ENCODE measurements around the gene B4GALT6. TPM values are rescaled to one million over a fixed set of nuclear protein-coding genes. Genes with fewer than 3 reads are reported as not detected.

The B4GALT6 gene
- total RNA-seq, 3 donors from 2014 or later (not counting 1 experiment from before 2014, with no cell fraction given) = 18.6 to 33.0 (median 20.6) TPM

GRCh38 chr18:31609886-31610285 is 74.5 kb downstream of the B4GALT6 start:
- ATAC-seq (no peak), DNase-seq (no peak)
- 84% methylated on average over 2 of the region's 2 CpGs for WGBS (ENCODE audit: insufficient coverage)
- no peaks in the 10 kb centered on the region for H3K36me3 ChIP-seq (ENCODE audit: control insufficient read depth, insufficient read depth, low read length)
- no peak overlapping the region for H3K27ac ChIP-seq (ENCODE audit: low read length)
- Mint-ChIP-seq H3K4me3 (no peak overlapping the region), H3K36me3 (no peaks in the 10 kb centered on the region), H3K4me1 (peaks cover 8 to 13% of the 10 kb centered on the region in 2 donors), H3K27me3 (ENCODE audit: low read depth in 2 of 2) (peaks cover 0 to 8% of the 10 kb centered on the region in 2 donors), H3K27ac (peak overlapping the region in 1 of 2 donors; percentile 3), H3K9me3 (no peaks in the 10 kb centered on the region)
- no peak overlapping the region for H3K4me3 ChIP-seq (ENCODE audit: low read length)
- TF ChIP-seq, protein P1, sequence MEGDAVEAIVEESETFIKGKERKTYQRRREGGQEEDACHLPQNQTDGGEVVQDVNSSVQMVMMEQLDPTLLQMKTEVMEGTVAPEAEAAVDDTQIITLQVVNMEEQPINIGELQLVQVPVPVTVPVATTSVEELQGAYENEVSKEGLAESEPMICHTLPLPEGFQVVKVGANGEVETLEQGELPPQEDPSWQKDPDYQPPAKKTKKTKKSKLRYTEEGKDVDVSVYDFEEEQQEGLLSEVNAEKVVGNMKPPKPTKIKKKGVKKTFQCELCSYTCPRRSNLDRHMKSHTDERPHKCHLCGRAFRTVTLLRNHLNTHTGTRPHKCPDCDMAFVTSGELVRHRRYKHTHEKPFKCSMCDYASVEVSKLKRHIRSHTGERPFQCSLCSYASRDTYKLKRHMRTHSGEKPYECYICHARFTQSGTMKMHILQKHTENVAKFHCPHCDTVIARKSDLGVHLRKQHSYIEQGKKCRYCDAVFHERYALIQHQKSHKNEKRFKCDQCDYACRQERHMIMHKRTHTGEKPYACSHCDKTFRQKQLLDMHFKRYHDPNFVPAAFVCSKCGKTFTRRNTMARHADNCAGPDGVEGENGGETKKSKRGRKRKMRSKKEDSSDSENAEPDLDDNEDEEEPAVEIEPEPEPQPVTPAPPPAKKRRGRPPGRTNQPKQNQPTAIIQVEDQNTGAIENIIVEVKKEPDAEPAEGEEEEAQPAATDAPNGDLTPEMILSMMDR (IDR thresholded peaks at IDR 0.05) = no peak
- no peaks in the 10 kb centered on the region for H3K27me3 ChIP-seq (ENCODE audit: control insufficient read depth, insufficient read depth, low read length)
- H3K9me3 ChIP-seq (ENCODE audit: control insufficient read depth, insufficient read depth, low read length) = no peaks in the 10 kb centered on the region
- no peaks in the 10 kb centered on the region for H3K4me1 ChIP-seq (ENCODE audit: control insufficient read depth, insufficient read depth, low read length)
- intact Hi-C loops (cut with micrococcal nuclease) = loop anchor here (2.0 kb wide), 1 partner anchor 113 kb away; no protein-coding TSS in a partner anchor

- Mint-ChIP-seq H3K36me3 (no peaks in the 10 kb centered on the region), H3K4me3 (no peak overlapping the region), H3K4me1 (peaks cover 12 to 19% of the 10 kb centered on the region in 2 donors), H3K27me3 (ENCODE audit: low read depth in 2 of 2) (peaks cover 0 to 5% of the 10 kb centered on the region in 2 donors), H3K27ac (no peak overlapping the region), H3K9me3 (no peaks in the 10 kb centered on the region)
- TF ChIP-seq, protein P1 (IDR thresholded peaks at IDR 0.05) = no peak
- no peak for DNase-seq
- no peaks in the 10 kb centered on the region for H3K27me3 ChIP-seq (ENCODE audit: control insufficient read depth, insufficient read depth, low read length)
- no peak overlapping the region for H3K27ac ChIP-seq (ENCODE audit: low read length)
- no peaks in the 10 kb centered on the region for H3K36me3 ChIP-seq (ENCODE audit: control insufficient read depth, insufficient read depth, low read length)
- H3K4me3 ChIP-seq (ENCODE audit: low read length) = no peak overlapping the region
- intact Hi-C loops (cut with micrococcal nuclease) = no loop called here
- WGBS (ENCODE audit: insufficient coverage) = 94% methylated on average over 4 of the region's 5 CpGs
- no peak for ATAC-seq
- H3K4me1 ChIP-seq (ENCODE audit: control insufficient read depth, insufficient read depth, low read length) = no peaks in the 10 kb centered on the region
- H3K9me3 ChIP-seq (ENCODE audit: control insufficient read depth, insufficient read depth, low read length) = no peaks in the 10 kb centered on the region
Measured at GRCh38 chr18:31607384-31607783, 77.0 kb downstream of the B4GALT6 start.

GRCh38 chr18:31606265-31606664 is 78.1 kb downstream of the B4GALT6 start:
- Histone ChIP-seq H3K27me3 (ENCODE audit: control insufficient read depth, insufficient read depth, low read length) (no peaks in the 10 kb centered on the region), H3K36me3 (ENCODE audit: control insufficient read depth, insufficient read depth, low read length) (no peaks in the 10 kb centered on the region), H3K9me3 (ENCODE audit: control insufficient read depth, insufficient read depth, low read length) (no peaks in the 10 kb centered on the region), H3K27ac (ENCODE audit: low read length) (no peak overlapping the region), H3K4me3 (ENCODE audit: low read length) (no peak overlapping the region), H3K4me1 (ENCODE audit: control insufficient read depth, insufficient read depth, low read length) (no peaks in the 10 kb centered on the region)
- Mint-ChIP-seq H3K27ac (no peak overlapping the region), H3K36me3 (no peaks in the 10 kb centered on the region), H3K4me3 (no peak overlapping the region), H3K4me1 (peaks cover 12 to 19% of the 10 kb centered on the region in 2 donors), H3K27me3 (ENCODE audit: low read depth in 2 of 2) (peaks cover 0 to 5% of the 10 kb centered on the region in 2 donors), H3K9me3 (no peaks in the 10 kb centered on the region)
- DNase-seq (no peak), ATAC-seq (no peak)
- WGBS (ENCODE audit: insufficient coverage) = 92% methylated on average over 2 of the region's 2 CpGs
- TF ChIP-seq, protein P1 (IDR thresholded peaks at IDR 0.05) = no peak
- intact Hi-C loops (cut with micrococcal nuclease) = no loop called here

GRCh38 chr18:31603315-31603714 is 81.1 kb downstream of the B4GALT6 start:
- Mint-ChIP-seq H3K4me1 (peaks cover 4 to 6% of the 10 kb centered on the region in 2 donors), H3K27me3 (ENCODE audit: low read depth in 2 of 2) (peaks cover 0 to 5% of the 10 kb centered on the region in 2 donors)
- intact Hi-C loops (cut with micrococcal nuclease) = no loop called here

More at GRCh38 chr18:31603315-31603714, 81.1 kb downstream of the B4GALT6 start:
- no peak overlapping the region for H3K4me3 Mint-ChIP-seq
- H3K27ac Mint-ChIP-seq = no peak overlapping the region
- no peaks in the 10 kb centered on the region for H3K27me3 ChIP-seq (ENCODE audit: control insufficient read depth, insufficient read depth, low read length)
- ATAC-seq (peak in 2 of 3 donors; percentile 36 to 64), DNase-seq (no peak)
- no peaks in the 10 kb centered on the region for H3K9me3 Mint-ChIP-seq
- no peaks in the 10 kb centered on the region for H3K36me3 ChIP-seq (ENCODE audit: control insufficient read depth, insufficient read depth, low read length)
- H3K4me1 ChIP-seq (ENCODE audit: control insufficient read depth, insufficient read depth, low read length) = no peaks in the 10 kb centered on the region
- H3K27ac ChIP-seq (ENCODE audit: low read length) = no peak overlapping the region
- no peaks in the 10 kb centered on the region for H3K9me3 ChIP-seq (ENCODE audit: control insufficient read depth, insufficient read depth, low read length)
- TF ChIP-seq, protein P1 (IDR thresholded peaks at IDR 0.05) = no peak
- H3K4me3 ChIP-seq (ENCODE audit: low read length) = no peak overlapping the region
- H3K36me3 Mint-ChIP-seq = no peaks in the 10 kb centered on the region
